Measurements from ENCODE around the gene AGBL4. TPM values are rescaled to one million over a fixed set of nuclear protein-coding genes. Genes with fewer than 3 reads are reported as not detected.

Gene AGBL4
- total RNA-seq, 1 donor from 2014 or later, result 0.39 TPM

DNA sequence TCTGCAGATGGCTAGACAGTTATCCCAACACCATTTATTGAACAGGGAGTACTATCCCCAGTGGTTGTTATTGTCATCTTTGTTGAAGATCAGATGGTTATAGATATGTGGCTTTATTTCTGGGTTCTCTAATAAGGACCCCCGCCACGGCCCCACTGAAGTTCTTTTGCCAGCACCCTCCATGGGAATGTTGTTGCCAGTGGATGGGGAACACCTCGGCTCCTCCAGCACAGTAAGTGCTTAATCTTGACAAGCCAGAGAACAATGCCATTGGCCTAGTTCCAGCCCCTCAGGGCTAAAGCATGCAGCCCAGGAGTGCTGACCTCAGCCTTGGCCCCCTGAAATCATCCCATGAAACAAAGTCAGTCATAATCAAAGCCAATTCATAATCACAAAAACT lies 337.6 kb downstream of the AGBL4 start:
- H3K9me3 Mint-ChIP-seq, result peaks cover 5% of the 10 kb centered on the region
- no peak for DNase-seq (ENCODE audit: extremely low spot score, unreplicated experiment)
- no peaks in the 10 kb centered on the region for H3K27me3 Mint-ChIP-seq
- no peaks in the 10 kb centered on the region for H3K36me3 Mint-ChIP-seq
- H3K4me3 Mint-ChIP-seq, result no peak overlapping the region
- no peak overlapping the region for H3K27ac Mint-ChIP-seq
- TF ChIP-seq, protein P1, sequence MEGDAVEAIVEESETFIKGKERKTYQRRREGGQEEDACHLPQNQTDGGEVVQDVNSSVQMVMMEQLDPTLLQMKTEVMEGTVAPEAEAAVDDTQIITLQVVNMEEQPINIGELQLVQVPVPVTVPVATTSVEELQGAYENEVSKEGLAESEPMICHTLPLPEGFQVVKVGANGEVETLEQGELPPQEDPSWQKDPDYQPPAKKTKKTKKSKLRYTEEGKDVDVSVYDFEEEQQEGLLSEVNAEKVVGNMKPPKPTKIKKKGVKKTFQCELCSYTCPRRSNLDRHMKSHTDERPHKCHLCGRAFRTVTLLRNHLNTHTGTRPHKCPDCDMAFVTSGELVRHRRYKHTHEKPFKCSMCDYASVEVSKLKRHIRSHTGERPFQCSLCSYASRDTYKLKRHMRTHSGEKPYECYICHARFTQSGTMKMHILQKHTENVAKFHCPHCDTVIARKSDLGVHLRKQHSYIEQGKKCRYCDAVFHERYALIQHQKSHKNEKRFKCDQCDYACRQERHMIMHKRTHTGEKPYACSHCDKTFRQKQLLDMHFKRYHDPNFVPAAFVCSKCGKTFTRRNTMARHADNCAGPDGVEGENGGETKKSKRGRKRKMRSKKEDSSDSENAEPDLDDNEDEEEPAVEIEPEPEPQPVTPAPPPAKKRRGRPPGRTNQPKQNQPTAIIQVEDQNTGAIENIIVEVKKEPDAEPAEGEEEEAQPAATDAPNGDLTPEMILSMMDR (conservative IDR thresholded peaks at IDR 0.05), result no peak
- no peaks in the 10 kb centered on the region for H3K4me1 Mint-ChIP-seq (ENCODE audit: unreplicated experiment)

DNA sequence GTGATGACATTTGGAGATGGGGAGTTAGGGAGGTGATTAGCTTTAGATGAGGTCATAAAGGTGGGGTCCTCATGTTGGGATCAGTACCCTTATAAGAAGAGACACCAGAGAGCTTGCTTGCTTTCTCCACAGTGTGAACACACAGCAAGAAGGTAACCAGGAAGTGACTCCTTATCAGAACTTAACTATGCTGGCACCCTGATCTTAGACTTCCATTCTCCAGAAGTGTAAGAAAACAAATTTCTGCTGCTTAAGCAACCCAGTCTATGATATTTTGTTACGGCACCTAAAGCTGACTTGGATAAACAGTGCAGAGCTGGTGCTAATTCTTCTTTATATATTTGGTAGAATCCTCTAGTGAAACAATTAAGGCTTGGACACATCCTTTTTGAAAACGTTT lies 346.0 kb downstream of the AGBL4 start:
- Mint-ChIP-seq H3K36me3 (no peaks in the 10 kb centered on the region), H3K4me1 (ENCODE audit: unreplicated experiment) (no peaks in the 10 kb centered on the region), H3K4me3 (no peak overlapping the region), H3K9me3 (peaks cover 4% of the 10 kb centered on the region), H3K27ac (no peak overlapping the region), H3K27me3 (no peaks in the 10 kb centered on the region)
- TF ChIP-seq, protein P1 (conservative IDR thresholded peaks at IDR 0.05), result no peak
- DNase-seq (ENCODE audit: extremely low spot score, unreplicated experiment), result no peak

DNA sequence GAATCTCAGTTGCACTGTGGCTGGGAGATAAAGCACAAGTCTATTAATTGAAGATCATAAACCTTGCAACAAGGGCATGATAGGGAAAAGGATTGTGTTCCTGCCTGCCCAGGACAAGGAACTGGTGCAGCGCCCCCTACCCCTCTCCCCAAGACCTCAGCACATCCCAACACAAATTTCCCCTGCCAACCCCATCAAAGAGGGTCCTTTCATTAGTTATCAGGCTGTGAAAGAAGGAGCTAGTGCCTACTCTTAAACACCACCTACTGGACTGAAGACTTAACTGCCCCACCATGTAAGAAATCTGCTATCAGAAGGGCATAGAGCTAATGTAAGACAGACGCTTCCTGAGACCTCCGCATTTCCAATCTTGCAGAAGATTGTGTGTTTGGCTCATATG lies 372.6 kb downstream of the AGBL4 start:
- Mint-ChIP-seq H3K4me1 (ENCODE audit: unreplicated experiment) (no peaks in the 10 kb centered on the region), H3K27ac (no peak overlapping the region), H3K9me3 (no peaks in the 10 kb centered on the region), H3K27me3 (no peaks in the 10 kb centered on the region), H3K36me3 (no peaks in the 10 kb centered on the region), H3K4me3 (no peak overlapping the region)
- TF ChIP-seq, protein P1 (conservative IDR thresholded peaks at IDR 0.05), result no peak
- no peak for DNase-seq (ENCODE audit: extremely low spot score, unreplicated experiment)

DNA sequence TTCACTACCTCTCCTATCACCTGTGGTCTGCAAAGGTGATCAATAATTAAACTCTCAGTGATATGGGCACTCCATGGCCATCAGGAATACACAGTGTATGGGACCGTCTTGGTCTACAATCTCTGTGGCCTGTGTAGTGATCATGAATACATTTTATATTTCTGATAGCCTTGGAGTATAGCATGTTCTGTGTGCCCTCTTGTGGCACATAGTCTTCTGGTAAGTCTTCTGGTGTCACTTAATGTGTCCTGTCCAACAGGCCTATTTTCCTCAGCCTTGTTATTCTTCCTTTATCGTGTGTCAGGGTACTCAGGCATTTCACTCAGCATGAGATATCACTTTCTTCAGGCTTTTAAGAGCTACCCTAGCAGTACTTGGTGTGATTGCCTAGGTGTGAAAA lies 393.6 kb downstream of the AGBL4 start:
- TF ChIP-seq, protein P1 (conservative IDR thresholded peaks at IDR 0.05), result no peak
- Mint-ChIP-seq H3K9me3 (peaks cover 6% of the 10 kb centered on the region), H3K4me1 (ENCODE audit: unreplicated experiment) (no peaks in the 10 kb centered on the region), H3K4me3 (no peak overlapping the region), H3K36me3 (no peaks in the 10 kb centered on the region), H3K27ac (no peak overlapping the region), H3K27me3 (no peaks in the 10 kb centered on the region)
- DNase-seq (ENCODE audit: extremely low spot score, unreplicated experiment), result no peak

DNA sequence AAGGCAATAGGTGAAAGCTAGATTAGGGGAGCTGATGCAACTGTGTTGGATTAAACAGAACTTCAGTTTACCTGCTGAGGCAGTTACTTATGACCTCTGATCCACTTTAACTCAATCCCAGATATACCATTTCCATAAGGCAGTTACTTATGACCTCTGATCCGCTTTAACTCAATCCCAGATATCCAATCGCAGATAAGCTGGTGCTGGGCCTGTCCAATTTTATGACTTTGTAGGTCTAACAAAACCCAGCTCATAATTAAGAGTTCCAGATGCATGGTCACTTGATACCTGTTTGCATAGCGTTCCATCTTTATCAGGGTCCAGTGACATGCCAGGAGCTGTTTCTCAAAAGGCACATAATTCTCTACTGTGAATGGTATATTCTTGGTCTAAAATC lies 396.0 kb downstream of the AGBL4 start:
- Mint-ChIP-seq H3K9me3 (peaks cover 6% of the 10 kb centered on the region), H3K4me1 (ENCODE audit: unreplicated experiment) (no peaks in the 10 kb centered on the region), H3K36me3 (no peaks in the 10 kb centered on the region), H3K4me3 (no peak overlapping the region), H3K27ac (no peak overlapping the region), H3K27me3 (no peaks in the 10 kb centered on the region)
- no peak for DNase-seq (ENCODE audit: extremely low spot score, unreplicated experiment)
- TF ChIP-seq, protein P1 (conservative IDR thresholded peaks at IDR 0.05), result no peak

DNA sequence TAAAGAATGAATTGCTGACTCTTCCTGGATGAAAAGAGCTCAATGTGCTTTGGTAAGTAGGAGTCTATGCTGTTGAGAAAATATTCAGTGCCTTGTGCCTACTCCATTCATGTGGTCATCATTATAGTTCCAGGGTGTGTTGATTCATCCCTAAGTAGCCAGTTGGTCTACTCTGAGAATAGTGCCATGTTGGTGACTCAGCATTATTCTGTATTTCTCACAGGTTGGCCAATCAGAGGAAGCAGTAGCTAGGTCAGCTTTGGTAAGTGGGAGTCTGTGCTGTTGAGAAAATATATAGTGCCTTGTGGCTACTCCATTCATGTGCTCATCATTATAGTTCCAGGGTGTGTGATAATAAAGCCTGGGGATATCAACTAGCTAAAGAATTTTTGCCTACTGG lies 397.3 kb downstream of the AGBL4 start:
- H3K27me3 Mint-ChIP-seq, result no peaks in the 10 kb centered on the region
- H3K36me3 Mint-ChIP-seq, result no peaks in the 10 kb centered on the region
- no peak for DNase-seq (ENCODE audit: extremely low spot score, unreplicated experiment)
- H3K4me3 Mint-ChIP-seq, result no peak overlapping the region
- TF ChIP-seq, protein P1 (conservative IDR thresholded peaks at IDR 0.05), result no peak
- no peaks in the 10 kb centered on the region for H3K4me1 Mint-ChIP-seq (ENCODE audit: unreplicated experiment)
- peaks cover 6% of the 10 kb centered on the region for H3K9me3 Mint-ChIP-seq
- H3K27ac Mint-ChIP-seq, result no peak overlapping the region
